ENCODE results near the gene E2F6.

DNA sequence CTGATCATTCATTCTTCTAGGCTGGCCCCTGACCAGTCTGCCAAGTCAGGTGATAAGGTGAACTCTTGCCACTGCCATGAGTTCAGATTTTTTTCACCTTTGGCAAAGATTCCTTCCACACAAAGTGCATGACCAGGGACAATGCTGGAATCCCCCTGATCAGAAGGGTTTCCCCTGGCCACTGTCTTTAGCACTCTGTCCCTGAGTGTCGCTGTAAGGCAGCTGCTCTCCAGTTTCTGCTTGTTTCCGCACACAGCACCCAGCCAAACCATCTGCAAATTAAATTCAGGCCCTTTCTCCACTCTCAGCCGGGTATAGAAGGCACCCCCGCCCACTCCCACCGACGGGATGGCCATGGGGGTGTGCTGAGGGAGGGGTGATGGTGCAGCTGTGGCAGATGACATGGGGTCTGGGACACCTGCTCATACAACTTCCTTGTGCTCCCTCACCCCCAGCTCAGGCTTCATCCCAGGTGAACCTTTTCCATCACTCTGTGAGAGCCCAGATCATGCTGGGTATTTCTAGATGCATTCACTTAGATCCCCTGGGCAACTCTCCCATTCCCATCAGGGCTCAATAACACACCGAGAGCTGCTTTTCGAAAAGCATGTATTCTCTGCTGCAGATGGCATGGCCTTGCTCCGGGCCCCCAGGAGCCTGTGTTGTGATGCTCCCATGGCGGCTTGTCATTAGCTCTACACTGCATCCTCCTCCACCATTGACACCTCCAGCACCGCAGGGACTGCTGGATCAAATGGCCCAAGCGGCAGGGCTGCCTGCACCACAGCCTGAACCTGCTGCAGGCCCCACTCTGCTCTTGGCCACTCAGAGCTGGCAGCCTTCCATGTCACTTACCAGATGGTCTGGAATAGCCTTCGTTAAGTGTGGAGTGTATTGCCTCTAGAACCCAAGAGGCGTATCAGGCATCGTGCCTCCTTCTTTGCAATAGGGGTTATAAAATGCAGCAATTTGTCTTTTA, 69.2 kb downstream of the E2F6 start:
- no peak for TF ChIP-seq CTCF (IDR thresholded peaks at IDR 0.05; ENCODE audit: poor library complexity, severe bottlenecking)
- no peak for TF ChIP-seq TAF1 (IDR thresholded peaks at IDR 0.05; ENCODE audit: low read depth)
- TF ChIP-seq EP300 (conservative IDR thresholded peaks at IDR 0.05; ENCODE audit: poor library complexity, severe bottlenecking), result no peak
- no peak for TF ChIP-seq POLR2AphosphoS5 (IDR thresholded peaks at IDR 0.05)
- no peak for TF ChIP-seq REST (IDR thresholded peaks at IDR 0.05; ENCODE audit: borderline replicate concordance)

Measured in neural cell (in vitro differentiated cells).